ENCODE results near the gene TERB1. TPM values are rescaled to one million over a fixed set of nuclear protein-coding genes. Genes with fewer than 3 reads are reported as not detected.

The TERB1 gene
- total RNA-seq, 2 experiments from 2014 or later: not detected

- intact Hi-C loops (cut with micrococcal nuclease): no loop called here
- no peaks in the 10 kb centered on the region for H3K4me1 Mint-ChIP-seq (ENCODE audit: low read depth)
- no peak overlapping the region for H3K27ac Mint-ChIP-seq
- peak; percentile 29 for DNase-seq
- no peaks in the 10 kb centered on the region for H3K27me3 Mint-ChIP-seq (ENCODE audit: low read depth)
- peaks cover 2% of the 10 kb centered on the region for H3K36me3 Mint-ChIP-seq (ENCODE audit: low read depth)
- H3K4me3 Mint-ChIP-seq: no peak overlapping the region
- H3K9me3 Mint-ChIP-seq: no peaks in the 10 kb centered on the region
- CTCF ChIA-PET: interaction anchor here (1.3 kb wide), 1 partner anchor 9 kb away, joined by 3 read pairs; no protein-coding TSS in a partner anchor
Measured at GRCh38 chr16:66717112-66717675, 84.2 kb downstream of the TERB1 start.

- CTCF ChIA-PET: no interaction called here
- no peaks in the 10 kb centered on the region for H3K27me3 Mint-ChIP-seq (ENCODE audit: low read depth)
- H3K27ac Mint-ChIP-seq: no peak overlapping the region
- intact Hi-C loops (cut with micrococcal nuclease): no loop called here
- H3K36me3 Mint-ChIP-seq (ENCODE audit: low read depth): peaks cover 2% of the 10 kb centered on the region
- no peak for DNase-seq
- H3K4me1 Mint-ChIP-seq (ENCODE audit: low read depth): no peaks in the 10 kb centered on the region
- no peak overlapping the region for H3K4me3 Mint-ChIP-seq
- H3K9me3 Mint-ChIP-seq: no peaks in the 10 kb centered on the region
Measured at GRCh38 chr16:66714654-66715307, 86.6 kb downstream of the TERB1 start.

- Mint-ChIP-seq H3K9me3 (no peaks in the 10 kb centered on the region), H3K27ac (no peak overlapping the region), H3K4me3 (no peak overlapping the region), H3K4me1 (ENCODE audit: low read depth) (no peaks in the 10 kb centered on the region), H3K36me3 (ENCODE audit: low read depth) (peaks cover 2% of the 10 kb centered on the region), H3K27me3 (ENCODE audit: low read depth) (no peaks in the 10 kb centered on the region)
- no peak for DNase-seq
- CTCF ChIA-PET: interaction anchor here (1.2 kb wide), 1 partner anchor 17 kb away, joined by 4 read pairs; no protein-coding TSS in a partner anchor
- intact Hi-C loops (cut with micrococcal nuclease): no loop called here
Measured at GRCh38 chr16:66714062-66714461, 87.3 kb downstream of the TERB1 start.

DNA sequence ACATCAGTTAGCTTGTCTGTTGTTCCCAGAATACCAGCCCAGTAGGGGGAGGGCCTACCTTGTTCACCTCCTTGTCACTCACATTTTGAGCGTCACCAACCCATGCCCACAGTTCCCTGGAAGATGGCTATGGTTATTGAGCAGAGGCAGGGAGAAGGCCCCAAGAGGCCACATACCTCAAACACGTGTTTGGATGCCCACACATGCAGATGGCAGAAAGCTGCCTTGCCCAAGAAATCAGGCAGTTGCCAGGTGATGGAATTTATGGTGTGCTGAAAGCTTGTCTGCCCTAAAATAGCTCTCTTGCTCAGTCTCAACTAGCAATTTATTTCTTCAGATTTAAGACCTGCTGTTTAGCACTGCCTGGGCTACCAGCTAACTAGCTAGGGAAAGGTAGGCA, 88.3 kb downstream of the TERB1 start:
- no peaks in the 10 kb centered on the region for H3K9me3 Mint-ChIP-seq
- no peaks in the 10 kb centered on the region for H3K36me3 Mint-ChIP-seq (ENCODE audit: low read depth)
- H3K4me3 Mint-ChIP-seq: no peak overlapping the region
- CTCF ChIA-PET: interaction anchor here (0.6 to 1.3 kb wide), 5 partner anchors 13 to 398 kb away, joined by 3 to 4 read pairs (median 4); no protein-coding TSS in a partner anchor
- no peak overlapping the region for H3K27ac Mint-ChIP-seq
- H3K4me1 Mint-ChIP-seq (ENCODE audit: low read depth): no peaks in the 10 kb centered on the region
- DNase-seq: no peak
- intact Hi-C loops (cut with micrococcal nuclease): no loop called here
- no peaks in the 10 kb centered on the region for H3K27me3 Mint-ChIP-seq (ENCODE audit: low read depth)

DNA sequence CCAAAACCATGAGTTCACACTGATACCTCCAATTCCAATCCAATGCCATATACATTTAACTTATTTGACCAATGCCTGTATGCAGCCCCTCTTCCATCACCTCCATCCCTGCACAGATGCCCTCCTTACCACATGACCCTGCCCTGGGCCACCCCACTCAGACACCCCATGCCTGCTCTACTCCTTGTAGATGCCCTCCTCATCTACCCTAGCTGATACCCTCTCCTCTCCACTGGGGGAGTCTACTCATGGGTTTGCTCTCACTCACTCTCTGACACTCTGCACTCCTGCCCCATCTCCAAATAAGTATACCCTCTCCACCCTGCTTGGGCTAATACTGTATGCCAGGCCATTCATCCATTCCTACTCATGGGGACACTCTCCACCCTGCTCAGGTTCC, 88.9 kb downstream of the TERB1 start:
- Mint-ChIP-seq H3K9me3 (no peaks in the 10 kb centered on the region), H3K36me3 (ENCODE audit: low read depth) (no peaks in the 10 kb centered on the region), H3K4me1 (ENCODE audit: low read depth) (no peaks in the 10 kb centered on the region), H3K4me3 (no peak overlapping the region), H3K27ac (no peak overlapping the region), H3K27me3 (ENCODE audit: low read depth) (peaks cover under 1% of the 10 kb centered on the region)
- CTCF ChIA-PET: interaction anchor here (0.6 to 1.3 kb wide), 3 partner anchors 14 to 154 kb away, joined by 3 to 4 read pairs (median 4); no protein-coding TSS in a partner anchor
- no peak for DNase-seq
- intact Hi-C loops (cut with micrococcal nuclease): no loop called here

DNA sequence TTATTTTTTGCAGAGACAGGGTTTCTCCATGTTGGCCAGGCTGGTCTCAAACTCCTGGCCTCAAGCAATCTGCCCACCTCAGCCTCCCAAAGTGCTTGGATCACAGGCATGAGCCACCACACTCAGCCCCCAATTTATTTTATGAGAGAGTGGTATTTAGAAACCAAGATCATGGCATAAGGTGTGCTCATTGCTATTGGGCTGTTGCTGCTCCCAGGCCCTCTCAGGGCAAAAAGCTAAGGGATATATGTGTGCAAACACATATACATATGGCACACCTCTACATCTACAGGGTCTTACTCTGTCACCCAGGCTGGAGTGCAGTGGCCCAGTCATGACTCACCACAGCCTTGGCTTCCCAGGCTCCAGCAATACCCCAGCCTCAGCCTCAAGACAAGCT, 89.8 kb downstream of the TERB1 start:
- H3K27ac Mint-ChIP-seq: no peak overlapping the region

GRCh38 chr16:66706506-66706880, 94.9 kb downstream of the TERB1 start:
- H3K27ac Mint-ChIP-seq: no peak overlapping the region

More for the DNA sequence above, 89.8 kb downstream of the TERB1 start:
- no peaks in the 10 kb centered on the region for H3K4me1 Mint-ChIP-seq (ENCODE audit: low read depth)
- no peaks in the 10 kb centered on the region for H3K9me3 Mint-ChIP-seq
- CTCF ChIA-PET: interaction anchor here (0.5 kb wide), 1 partner anchor 48 kb away, joined by 3 read pairs; no protein-coding TSS in a partner anchor
- H3K36me3 Mint-ChIP-seq (ENCODE audit: low read depth): no peaks in the 10 kb centered on the region
- H3K4me3 Mint-ChIP-seq: no peak overlapping the region
- peaks cover 2% of the 10 kb centered on the region for H3K27me3 Mint-ChIP-seq (ENCODE audit: low read depth)
- intact Hi-C loops (cut with micrococcal nuclease): no loop called here
- no peak for DNase-seq

DNA sequence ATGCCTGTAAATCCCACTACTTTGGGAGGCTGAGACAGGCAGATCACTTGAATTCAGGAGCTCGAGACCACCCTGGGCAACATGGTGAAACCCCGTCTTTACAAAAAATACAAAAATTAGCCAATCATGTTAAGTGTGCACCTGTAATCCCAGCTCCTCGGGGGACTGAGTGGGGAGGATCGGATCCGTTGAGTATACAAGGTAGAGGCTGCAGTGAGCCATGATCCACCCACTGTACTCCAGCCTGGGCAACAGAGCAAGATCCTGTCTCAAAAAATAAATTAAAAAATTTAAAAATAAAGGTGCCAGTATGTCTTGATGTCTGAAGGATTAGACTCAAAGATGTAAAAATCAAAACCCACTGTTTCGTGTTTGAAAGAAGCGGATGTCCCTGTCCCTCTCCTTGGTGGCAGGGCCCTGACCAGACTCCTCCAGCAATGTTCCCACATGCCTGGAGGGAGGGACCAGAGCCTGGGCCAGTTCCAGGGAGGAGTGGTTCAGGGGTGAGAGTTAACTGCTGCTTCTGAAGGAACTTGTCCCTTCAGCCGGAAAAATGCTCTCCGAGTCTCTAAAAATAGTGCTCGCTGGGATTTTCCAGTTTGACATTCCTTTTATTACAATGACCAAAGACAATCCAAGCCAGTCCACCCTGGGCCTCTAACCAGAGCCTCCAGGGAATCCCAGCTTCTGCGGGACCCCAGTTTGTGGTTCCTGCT, 95.4 kb downstream of the TERB1 start:
- DNase-seq: no peak
- Mint-ChIP-seq H3K27ac (no peak overlapping the region), H3K27me3 (ENCODE audit: low read depth) (peaks cover 5% of the 10 kb centered on the region), H3K9me3 (no peaks in the 10 kb centered on the region), H3K4me1 (ENCODE audit: low read depth) (no peaks in the 10 kb centered on the region), H3K4me3 (no peak overlapping the region), H3K36me3 (ENCODE audit: low read depth) (no peaks in the 10 kb centered on the region)
- intact Hi-C loops (cut with micrococcal nuclease): no loop called here
- CTCF ChIA-PET: no interaction called here

More at GRCh38 chr16:66706506-66706880, 94.9 kb downstream of the TERB1 start:
- Mint-ChIP-seq H3K9me3 (no peaks in the 10 kb centered on the region), H3K36me3 (ENCODE audit: low read depth) (no peaks in the 10 kb centered on the region), H3K4me1 (ENCODE audit: low read depth) (no peaks in the 10 kb centered on the region), H3K27me3 (ENCODE audit: low read depth) (peaks cover 5% of the 10 kb centered on the region), H3K4me3 (no peak overlapping the region)
- intact Hi-C loops (cut with micrococcal nuclease): no loop called here
- no peak for DNase-seq
- CTCF ChIA-PET: no interaction called here

Other genes with a start within 250 kb of the TERB1 start
- gene CKLF, start 249.0 kb downstream of the TERB1 start, total RNA-seq: 100 to 1,000 TPM; 114 to 126 TPM
- gene CMTM1, start 235.1 kb downstream of the TERB1 start, total RNA-seq: 1 to 10 TPM; 4.2 to 8.2 TPM
- gene CMTM2, start 222.1 kb downstream of the TERB1 start, total RNA-seq: not detected
- gene CMTM3, start 196.9 kb downstream of the TERB1 start, total RNA-seq: 10 to 100 TPM; 33.7 to 35.3 TPM
- gene CMTM4, start 104.8 kb downstream of the TERB1 start, total RNA-seq: 1 to 10 TPM; 4.6 to 4.7 TPM
- 10 to 100 TPM; 30.8 to 31.0 TPM for gene DYNC1LI2, start 50.0 kb downstream of the TERB1 start, total RNA-seq
- gene NAE1, start 29.4 kb upstream of the TERB1 start, total RNA-seq: 100 to 1,000 TPM; 108 to 115 TPM
- gene CA7, start 42.8 kb upstream of the TERB1 start, total RNA-seq: not detected
- gene PDP2, start 78.9 kb upstream of the TERB1 start, total RNA-seq: 10 to 100 TPM; 18.8 to 20.6 TPM
- not detected for gene CDH16, start 117.3 kb upstream of the TERB1 start, total RNA-seq
- under 1 TPM in 1 of 2 experiments, not detected in 1; 0.25 TPM for gene RRAD, start 124.0 kb upstream of the TERB1 start, total RNA-seq
- 100 to 1,000 TPM; 169 to 173 TPM for gene CIAO2B, start 132.8 kb upstream of the TERB1 start, total RNA-seq
- gene CES2, start 133.9 kb upstream of the TERB1 start, total RNA-seq: 10 to 100 TPM; 20.0 to 22.0 TPM
- gene CES3, start 159.7 kb upstream of the TERB1 start, total RNA-seq: under 1 TPM; 0.17 to 0.55 TPM
- 1 to 10 TPM; 4.9 to 5.1 TPM for gene CES4A, start 187.0 kb upstream of the TERB1 start, total RNA-seq
- 10 to 100 TPM; 79.6 to 86.8 TPM for gene CBFB, start 227.6 kb upstream of the TERB1 start, total RNA-seq

Measured in activated naive CD4-positive, alpha-beta T cell treated with anti-CD3 and anti-CD28 coated beads for 36 hours (primary cell).